ENCODE data around the gene CALCOCO1. TPM values are rescaled to one million over a fixed set of nuclear protein-coding genes. Genes with fewer than 3 reads are reported as not detected.
A peak's percentile ranks its signal among the peaks of the same experiment; 100 is the strongest.

Gene CALCOCO1
- total RNA-seq, 1 experiment from 2014 or later = 27.0 TPM

GRCh38 chr12:53675701-53676607, 51.3 kb downstream of the CALCOCO1 start, which contains the start of gene ATP5MC2 (continued):
- peak; percentile 87 for TF ChIP-seq NFE2L1 (CRISPR knock-in tag; IDR thresholded peaks at IDR 0.05)
- peak; percentile 84; the same call in 1 of the 2 replicates for TF ChIP-seq FOXP1 (CRISPR knock-in tag; IDR thresholded peaks at IDR 0.05; ENCODE audit: borderline replicate concordance)
- TF ChIP-seq E2F4 (CRISPR knock-in tag; IDR thresholded peaks at IDR 0.05; ENCODE audit: borderline replicate concordance, low read depth) = no peak
- peak; percentile 86 for TF ChIP-seq FOXK1 (CRISPR knock-in tag; IDR thresholded peaks at IDR 0.05)
- no peak for TF ChIP-seq CREM (CRISPR knock-in tag; IDR thresholded peaks at IDR 0.05)
- TF ChIP-seq NR2C2 (CRISPR knock-in tag; IDR thresholded peaks at IDR 0.05) = no peak
- no peak for TF ChIP-seq PRRX2 (CRISPR knock-in tag; IDR thresholded peaks at IDR 0.05)
- no peak for TF ChIP-seq USF2 (CRISPR knock-in tag; IDR thresholded peaks at IDR 0.05)
- TF ChIP-seq TEAD1 (CRISPR knock-in tag; IDR thresholded peaks at IDR 0.05) = peak; percentile 74; the same call in 1 of the 2 replicates
- TF ChIP-seq NR3C1 (CRISPR knock-in tag; conservative IDR thresholded peaks at IDR 0.05; ENCODE audit: low read depth) = no peak
- TF ChIP-seq ATF2 (CRISPR knock-in tag; IDR thresholded peaks at IDR 0.05; ENCODE audit: borderline replicate concordance, low read depth) = no peak
- TF ChIP-seq ARID4B (CRISPR knock-in tag; IDR thresholded peaks at IDR 0.05; ENCODE audit: borderline replicate concordance) = peak; percentile 96
- no peak for TF ChIP-seq RORB (CRISPR knock-in tag; IDR thresholded peaks at IDR 0.05)
- no peak for TF ChIP-seq NFATC4 (CRISPR knock-in tag; IDR thresholded peaks at IDR 0.05)
- no peak for TF ChIP-seq ZNF281 (CRISPR knock-in tag; IDR thresholded peaks at IDR 0.05)
- TF ChIP-seq AR (CRISPR knock-in tag; IDR thresholded peaks at IDR 0.05) = no peak
- no peak for TF ChIP-seq SOX15 (CRISPR knock-in tag; IDR thresholded peaks at IDR 0.05)
- no peak for TF ChIP-seq ATF3 (CRISPR knock-in tag; conservative IDR thresholded peaks at IDR 0.05)
- TF ChIP-seq RELA (CRISPR knock-in tag; IDR thresholded peaks at IDR 0.05; ENCODE audit: borderline replicate concordance) = no peak
- TF ChIP-seq E2F1 (CRISPR knock-in tag; IDR thresholded peaks at IDR 0.05) = 0 out of 2 replicates have a peak, but pooled peaks have one; percentile 6

All from WTC11 (cell line).